Measurements from ENCODE around the gene LEFTY2.
"Not testable (repeated sequence)": the region's sequence is repeated elsewhere in the genome, so short reads cannot be mapped to it uniquely, and the experiment has no call there.

LEFTY2 gene

GRCh38 chr1:225950905-225951497 is 10.0 kb upstream of the LEFTY2 start:
- FAIRE-seq = no peak

GRCh38 chr1:225949041-225949440 is 8.0 kb upstream of the LEFTY2 start:
- FAIRE-seq = no peak

- no peak for FAIRE-seq
Observed at GRCh38 chr1:225946803-225947202, 5.8 kb upstream of the LEFTY2 start.

- FAIRE-seq = no peak
Observed at GRCh38 chr1:225946082-225946620, 5.1 kb upstream of the LEFTY2 start.

GRCh38 chr1:225945564-225945963 is 4.5 kb upstream of the LEFTY2 start:
- FAIRE-seq = no peak

GRCh38 chr1:225944951-225945350 is 3.9 kb upstream of the LEFTY2 start:
- FAIRE-seq = no peak

GRCh38 chr1:225944387-225944786 is 3.4 kb upstream of the LEFTY2 start:
- no peak for FAIRE-seq

GRCh38 chr1:225943582-225943981 is 2.6 kb upstream of the LEFTY2 start:
- no peak for FAIRE-seq

- no peak for FAIRE-seq
Observed at GRCh38 chr1:225942574-225942973, 1.6 kb upstream of the LEFTY2 start.

GRCh38 chr1:225941942-225942222 is 862 bp upstream of the LEFTY2 start:
- no peak for FAIRE-seq

- no peak for FAIRE-seq
Observed at GRCh38 chr1:225940385-225941151, 452 bp downstream of the LEFTY2 start.

GRCh38 chr1:225939939-225940310 is 1.1 kb downstream of the LEFTY2 start:
- not testable (repeated sequence) for FAIRE-seq

- FAIRE-seq = not testable (repeated sequence)
Observed at GRCh38 chr1:225939097-225939938, 1.7 kb downstream of the LEFTY2 start.

- no peak for FAIRE-seq
Observed at GRCh38 chr1:225937048-225937968, 3.7 kb downstream of the LEFTY2 start.

- FAIRE-seq = no peak
Observed at GRCh38 chr1:225936523-225936922, 4.5 kb downstream of the LEFTY2 start.

GRCh38 chr1:225936086-225936485 is 4.9 kb downstream of the LEFTY2 start:
- not testable (repeated sequence) for FAIRE-seq

- no peak for FAIRE-seq
Observed at GRCh38 chr1:225934711-225935110, 6.3 kb downstream of the LEFTY2 start.

- FAIRE-seq = no peak
Observed at GRCh38 chr1:225933072-225933471, 7.9 kb downstream of the LEFTY2 start.

- no peak for FAIRE-seq
Observed at GRCh38 chr1:225931270-225932136, 9.5 kb downstream of the LEFTY2 start.

- no peak for FAIRE-seq
Observed at GRCh38 chr1:225930566-225930965, 10.5 kb downstream of the LEFTY2 start.

- not testable (repeated sequence) for FAIRE-seq
Observed at GRCh38 chr1:225929462-225929861, 11.6 kb downstream of the LEFTY2 start.
